Measurements from ENCODE around the gene ACTN4. TPM values are rescaled to one million over a fixed set of nuclear protein-coding genes. Genes with fewer than 3 reads are reported as not detected.

The ACTN4 gene
- total RNA-seq, 5 donors from 2014 or later (not counting 1 experiment from before 2014, with no cell fraction given): 100.0 to 201 (median 175) TPM

DNA sequence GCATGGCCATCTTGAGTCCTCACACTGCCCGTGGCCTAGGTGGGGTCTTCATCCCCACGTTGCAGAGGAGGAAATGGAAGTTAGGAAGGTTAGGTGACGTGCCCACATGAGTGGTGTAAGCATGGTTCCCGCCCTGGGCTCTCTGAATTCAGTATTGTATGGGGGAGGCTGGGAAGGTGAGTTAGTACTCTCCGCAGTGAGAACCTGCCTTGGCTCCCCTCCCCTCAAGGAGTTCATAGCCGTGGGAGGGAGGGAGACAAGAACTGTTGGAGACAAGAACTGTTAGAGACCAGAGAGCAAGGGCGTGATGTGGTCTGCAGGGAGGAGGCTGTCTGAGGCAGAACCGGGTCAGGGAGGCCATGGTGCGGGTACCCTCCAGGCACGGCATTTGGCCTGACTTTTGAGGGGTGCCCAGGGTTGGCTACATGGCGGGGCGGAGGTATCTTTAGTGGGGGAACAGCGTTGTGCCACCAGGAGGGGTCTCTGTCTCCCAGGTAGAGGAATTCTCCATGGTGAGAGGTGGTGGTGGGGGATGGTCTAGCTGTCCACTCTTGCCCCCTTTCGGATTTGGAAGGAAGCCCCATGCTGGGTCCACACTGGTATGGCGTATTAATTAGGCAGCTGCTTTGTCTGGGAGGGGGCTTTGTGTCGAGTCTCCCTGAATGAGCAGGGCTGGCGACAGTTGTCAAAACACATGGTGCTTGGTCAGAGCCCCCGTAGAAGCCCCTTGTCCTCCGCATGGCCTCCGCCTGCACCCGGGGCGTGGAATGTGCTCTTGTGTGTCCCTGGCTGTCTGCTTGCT, 51.0 kb downstream of the ACTN4 start:
- H3K27me3 ChIP-seq (replicated peaks in 1 of 2; ENCODE audit: control insufficient read depth in 2 of 2, extremely low read depth in 1 of 2, insufficient read depth in 2 of 2, low read length in 1 of 2): no peaks in the 10 kb centered on the region
- no peak overlapping the region for H3K4me3 ChIP-seq (ENCODE audit: control insufficient read depth in 1 of 2, extremely low read depth in 1 of 2, low read length in 1 of 2)
- Mint-ChIP-seq H3K4me1 (peaks cover 26 to 52% (median 42%) of the 10 kb centered on the region in 3 donors), H3K9me3 (no peaks in the 10 kb centered on the region), H3K36me3 (peaks cover 8% of the 10 kb centered on the region), H3K4me3 (no peak overlapping the region), H3K27me3 (no peaks in the 10 kb centered on the region), H3K27ac (peak overlapping the region; percentile 39 to 63)
- WGBS (ENCODE audit: insufficient coverage): 93% methylated on average over 17 of the region's 22 CpGs
- POLR2A ChIA-PET: no interaction called here
- H3K4me1 ChIP-seq (ENCODE audit: control insufficient read depth in 1 of 2, extremely low read depth in 1 of 2, insufficient read depth in 2 of 2, low read length in 2 of 2): peaks cover 5 to 59% of the 10 kb centered on the region in 2 experiments
- H3K27ac ChIP-seq (ENCODE audit: low read length): no peak overlapping the region
- DNase-seq: no peak
- no peak for ATAC-seq (replicated peaks in 1 of 4)
- CTCF ChIA-PET: no interaction called here
- H3K9me3 ChIP-seq: no peaks in the 10 kb centered on the region
- peaks cover 0 to 45% of the 10 kb centered on the region in 2 donors for H3K36me3 ChIP-seq (ENCODE audit: control insufficient read depth in 2 of 2, extremely low read depth in 1 of 2, insufficient read depth in 1 of 2, low read length in 1 of 2)

DNA sequence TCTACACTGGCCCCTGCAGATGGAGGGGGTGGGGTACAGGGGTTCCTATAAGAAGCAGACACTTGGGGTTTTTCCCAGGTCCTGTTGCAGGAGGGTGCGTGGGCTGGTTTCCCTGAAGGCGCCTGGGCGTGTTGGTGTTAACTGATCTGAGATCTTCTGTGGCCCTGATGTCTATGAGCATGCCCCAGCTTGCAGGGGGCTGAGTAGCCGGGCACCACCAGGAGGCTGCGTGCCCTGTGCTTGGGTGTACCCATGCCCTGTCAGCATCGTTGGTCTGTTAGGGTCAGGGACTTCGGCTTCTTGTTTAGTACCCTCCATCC, 51.5 kb downstream of the ACTN4 start:
- Histone ChIP-seq H3K27ac (ENCODE audit: low read length) (no peak overlapping the region), H3K4me3 (ENCODE audit: control insufficient read depth in 1 of 2, extremely low read depth in 1 of 2, low read length in 1 of 2) (no peak overlapping the region), H3K9me3 (no peaks in the 10 kb centered on the region), H3K4me1 (ENCODE audit: control insufficient read depth in 1 of 2, extremely low read depth in 1 of 2, insufficient read depth in 2 of 2, low read length in 2 of 2) (peaks cover 0 to 54% of the 10 kb centered on the region in 2 experiments), H3K27me3 (replicated peaks in 1 of 2; ENCODE audit: control insufficient read depth in 2 of 2, extremely low read depth in 1 of 2, insufficient read depth in 2 of 2, low read length in 1 of 2) (no peaks in the 10 kb centered on the region), H3K36me3 (ENCODE audit: control insufficient read depth in 2 of 2, extremely low read depth in 1 of 2, insufficient read depth in 1 of 2, low read length in 1 of 2) (peaks cover 0 to 48% of the 10 kb centered on the region in 2 donors)
- Mint-ChIP-seq H3K27ac (no peak overlapping the region), H3K4me3 (no peak overlapping the region), H3K4me1 (peaks cover 20 to 46% (median 36%) of the 10 kb centered on the region in 3 donors), H3K9me3 (no peaks in the 10 kb centered on the region), H3K27me3 (no peaks in the 10 kb centered on the region), H3K36me3 (peaks cover 12% of the 10 kb centered on the region)
- DNase-seq (peak in 1 of 35 experiments; percentile 22), ATAC-seq (replicated peaks in 1 of 4) (no peak)
- 57% methylated on average over 3 of the region's 7 CpGs for WGBS (ENCODE audit: insufficient coverage)
- POLR2A ChIA-PET: no interaction called here
- CTCF ChIA-PET: no interaction called here

DNA sequence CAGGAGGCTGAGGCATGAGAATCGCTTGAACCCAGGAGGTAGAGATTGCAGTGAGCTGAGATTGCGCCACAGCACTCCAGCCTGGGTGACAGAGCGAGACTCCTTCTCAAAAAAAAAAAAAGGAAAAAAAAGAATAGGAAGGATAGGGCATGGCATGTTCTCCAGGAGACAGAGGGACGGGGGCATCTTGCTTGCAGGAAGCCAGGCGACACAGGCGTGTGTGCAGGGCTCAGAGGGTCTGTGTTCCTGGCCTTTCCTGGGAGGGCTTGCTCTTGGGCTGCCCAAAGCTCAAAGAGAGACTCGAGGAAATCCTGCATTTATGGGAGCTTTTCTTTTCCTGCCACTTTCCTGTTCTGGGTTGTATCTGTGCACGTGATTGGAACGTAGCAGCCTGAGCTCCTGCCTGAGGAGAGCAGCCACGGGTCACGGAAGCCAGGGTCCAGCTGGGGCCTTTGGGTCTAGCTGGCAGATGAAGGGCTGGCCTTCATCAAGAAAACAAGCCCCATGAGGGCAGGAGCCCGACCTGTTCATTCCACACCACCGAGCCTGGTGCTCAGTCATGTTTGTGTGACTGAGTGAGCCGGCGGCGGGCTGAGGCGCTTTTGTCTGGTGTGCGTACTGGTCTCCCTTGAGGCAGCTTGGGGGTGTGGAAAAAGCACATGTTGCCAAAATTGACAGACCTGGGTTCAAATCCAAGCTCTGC, 52.3 kb downstream of the ACTN4 start:
- Mint-ChIP-seq H3K4me1 (peaks cover 15 to 39% (median 29%) of the 10 kb centered on the region in 3 donors), H3K36me3 (peaks cover 16% of the 10 kb centered on the region), H3K9me3 (no peaks in the 10 kb centered on the region), H3K27ac (no peak overlapping the region), H3K4me3 (no peak overlapping the region), H3K27me3 (no peaks in the 10 kb centered on the region)
- H3K36me3 ChIP-seq (ENCODE audit: control insufficient read depth in 2 of 2, extremely low read depth in 1 of 2, insufficient read depth in 1 of 2, low read length in 1 of 2): peaks cover 0 to 55% of the 10 kb centered on the region in 2 donors
- no peak overlapping the region for H3K4me3 ChIP-seq (ENCODE audit: control insufficient read depth in 1 of 2, extremely low read depth in 1 of 2, low read length in 1 of 2)
- WGBS (ENCODE audit: insufficient coverage): 96% methylated on average over 15 of the region's 18 CpGs
- ChIA-PET CTCF (no interaction called here), POLR2A (no interaction called here)
- ATAC-seq (replicated peaks in 1 of 4): no peak
- H3K27me3 ChIP-seq (replicated peaks in 1 of 2; ENCODE audit: control insufficient read depth in 2 of 2, extremely low read depth in 1 of 2, insufficient read depth in 2 of 2, low read length in 1 of 2): no peaks in the 10 kb centered on the region
- H3K4me1 ChIP-seq (ENCODE audit: control insufficient read depth in 1 of 2, extremely low read depth in 1 of 2, insufficient read depth in 2 of 2, low read length in 2 of 2): peaks cover 0 to 45% of the 10 kb centered on the region in 2 experiments
- H3K9me3 ChIP-seq: no peaks in the 10 kb centered on the region
- H3K27ac ChIP-seq (ENCODE audit: low read length): no peak overlapping the region
- DNase-seq: no peak

DNA sequence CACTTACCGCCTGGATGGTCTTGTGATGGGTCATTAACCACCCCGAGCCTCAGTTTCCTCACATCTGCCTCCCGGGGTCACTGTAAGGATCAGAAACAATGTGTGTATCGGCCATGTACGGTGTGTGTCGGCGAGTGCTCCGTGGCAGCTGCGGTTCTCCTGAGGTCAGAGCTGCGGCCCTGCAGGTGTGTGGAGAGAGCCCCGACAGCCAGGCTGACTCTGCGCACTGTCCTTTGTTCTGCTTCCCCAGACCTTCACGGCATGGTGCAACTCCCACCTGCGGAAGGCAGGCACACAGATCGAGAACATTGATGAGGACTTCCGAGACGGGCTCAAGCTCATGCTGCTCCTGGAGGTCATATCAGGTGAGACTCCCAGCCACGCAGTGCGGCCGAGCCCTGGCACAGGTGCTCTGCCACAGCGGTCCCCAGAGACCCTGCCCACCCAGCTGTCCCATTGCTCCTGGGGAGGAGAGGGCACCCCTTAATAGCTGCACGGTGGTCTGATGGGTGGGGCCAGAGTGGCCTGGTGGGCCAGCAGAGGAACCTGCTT, 53.0 kb downstream of the ACTN4 start:
- Histone ChIP-seq H3K4me1 (ENCODE audit: control insufficient read depth in 1 of 2, extremely low read depth in 1 of 2, insufficient read depth in 2 of 2, low read length in 2 of 2) (peaks cover 0 to 39% of the 10 kb centered on the region in 2 experiments), H3K36me3 (ENCODE audit: control insufficient read depth in 2 of 2, extremely low read depth in 1 of 2, insufficient read depth in 1 of 2, low read length in 1 of 2) (peaks cover 0 to 61% of the 10 kb centered on the region in 2 donors), H3K27ac (ENCODE audit: low read length) (no peak overlapping the region), H3K27me3 (replicated peaks in 1 of 2; ENCODE audit: control insufficient read depth in 2 of 2, extremely low read depth in 1 of 2, insufficient read depth in 2 of 2, low read length in 1 of 2) (no peaks in the 10 kb centered on the region), H3K9me3 (no peaks in the 10 kb centered on the region), H3K4me3 (ENCODE audit: control insufficient read depth in 1 of 2, extremely low read depth in 1 of 2, low read length in 1 of 2) (no peak overlapping the region)
- peaks cover 9 to 32% (median 23%) of the 10 kb centered on the region in 3 donors for H3K4me1 Mint-ChIP-seq
- no peak for DNase-seq
- ChIA-PET CTCF (no interaction called here), POLR2A (no interaction called here)
- ATAC-seq (replicated peaks in 1 of 4): no peak
- no peak overlapping the region for H3K27ac Mint-ChIP-seq
- no peaks in the 10 kb centered on the region for H3K27me3 Mint-ChIP-seq
- no peaks in the 10 kb centered on the region for H3K9me3 Mint-ChIP-seq
- H3K36me3 Mint-ChIP-seq: peaks cover 16% of the 10 kb centered on the region
- H3K4me3 Mint-ChIP-seq: no peak overlapping the region
- WGBS (ENCODE audit: insufficient coverage): 97% methylated on average over 18 of the region's 22 CpGs

DNA sequence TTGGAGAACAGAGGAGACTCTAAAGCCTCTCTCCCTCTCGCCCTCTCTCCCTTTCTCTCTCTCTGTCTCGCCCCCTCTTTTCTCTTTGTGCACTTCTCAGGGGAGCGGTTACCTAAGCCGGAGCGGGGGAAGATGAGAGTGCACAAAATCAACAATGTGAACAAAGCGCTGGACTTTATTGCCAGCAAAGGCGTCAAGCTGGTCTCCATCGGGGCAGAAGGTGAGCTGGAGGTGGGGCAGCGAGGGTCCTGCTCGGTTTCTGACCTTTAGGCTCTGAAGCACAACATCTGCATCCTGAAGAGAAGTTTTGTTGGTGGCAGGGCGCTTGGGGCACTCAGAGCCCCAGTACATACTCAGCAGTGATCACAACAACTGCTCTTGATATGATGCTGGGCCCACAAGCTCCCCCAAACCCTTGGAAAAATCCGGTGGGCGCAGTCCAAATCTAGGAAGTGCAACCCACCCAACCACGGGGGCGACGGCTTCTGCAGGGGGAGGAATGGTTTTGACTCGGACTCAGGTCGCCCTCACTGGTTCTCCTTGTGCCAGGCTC, 53.5 kb downstream of the ACTN4 start:
- Mint-ChIP-seq H3K4me3 (no peak overlapping the region), H3K4me1 (peaks cover 6 to 27% (median 18%) of the 10 kb centered on the region in 3 donors), H3K27ac (no peak overlapping the region), H3K36me3 (peaks cover 16% of the 10 kb centered on the region), H3K27me3 (no peaks in the 10 kb centered on the region), H3K9me3 (no peaks in the 10 kb centered on the region)
- no peak for DNase-seq
- 97% methylated on average over 11 of the region's 18 CpGs for WGBS (ENCODE audit: insufficient coverage)
- H3K9me3 ChIP-seq: no peaks in the 10 kb centered on the region
- H3K4me3 ChIP-seq (ENCODE audit: control insufficient read depth in 1 of 2, extremely low read depth in 1 of 2, low read length in 1 of 2): no peak overlapping the region
- peaks cover 0 to 67% of the 10 kb centered on the region in 2 donors for H3K36me3 ChIP-seq (ENCODE audit: control insufficient read depth in 2 of 2, extremely low read depth in 1 of 2, insufficient read depth in 1 of 2, low read length in 1 of 2)
- POLR2A ChIA-PET: no interaction called here
- no peaks in the 10 kb centered on the region for H3K27me3 ChIP-seq (replicated peaks in 1 of 2; ENCODE audit: control insufficient read depth in 2 of 2, extremely low read depth in 1 of 2, insufficient read depth in 2 of 2, low read length in 1 of 2)
- no peak for ATAC-seq (replicated peaks in 1 of 4)
- H3K4me1 ChIP-seq (ENCODE audit: control insufficient read depth in 1 of 2, extremely low read depth in 1 of 2, insufficient read depth in 2 of 2, low read length in 2 of 2): peaks cover 0 to 34% of the 10 kb centered on the region in 2 experiments
- CTCF ChIA-PET: no interaction called here
- H3K27ac ChIP-seq (ENCODE audit: low read length): no peak overlapping the region

DNA sequence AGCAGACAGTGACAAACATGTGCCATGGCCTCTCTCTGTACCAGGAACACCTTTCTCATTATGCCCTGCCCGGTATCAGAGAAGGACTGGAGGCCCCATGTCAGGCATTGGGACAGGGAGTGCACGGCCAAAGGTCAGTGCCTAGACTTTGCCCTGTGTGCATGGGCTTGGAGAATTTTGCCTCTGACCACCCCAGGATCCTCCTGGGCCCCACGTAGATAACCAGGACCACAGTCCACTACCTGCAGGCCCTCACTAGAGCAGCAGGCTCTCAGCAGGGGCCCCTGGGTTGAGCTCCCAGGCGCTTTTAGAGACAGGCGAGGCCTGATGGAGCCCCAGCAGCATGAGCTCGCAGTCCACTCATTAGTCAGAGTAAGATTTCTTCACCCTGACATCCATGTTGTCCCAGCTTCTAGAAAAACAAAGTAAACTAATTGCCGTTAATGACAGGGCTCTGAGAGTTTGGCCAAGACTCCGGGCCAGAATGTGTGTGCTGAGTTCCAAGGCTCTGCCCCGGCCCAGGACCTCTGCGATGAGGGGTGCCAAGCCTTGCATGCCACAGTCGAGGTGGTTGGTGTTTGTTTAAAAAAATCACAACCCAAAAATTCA, 54.1 kb downstream of the ACTN4 start:
- Mint-ChIP-seq H3K4me3 (no peak overlapping the region), H3K27ac (no peak overlapping the region), H3K36me3 (peaks cover 16% of the 10 kb centered on the region), H3K27me3 (no peaks in the 10 kb centered on the region), H3K9me3 (no peaks in the 10 kb centered on the region), H3K4me1 (peaks cover 6 to 21% (median 16%) of the 10 kb centered on the region in 3 donors)
- DNase-seq: no peak
- no peaks in the 10 kb centered on the region for H3K9me3 ChIP-seq
- ChIA-PET POLR2A (interaction anchor here in 1 of 2 donors (0.6 kb wide), 1 partner anchor 264 kb away, joined by 3 read pairs; no protein-coding TSS in a partner anchor), CTCF (no interaction called here)
- no peak overlapping the region for H3K27ac ChIP-seq (ENCODE audit: low read length)
- no peak overlapping the region for H3K4me3 ChIP-seq (ENCODE audit: control insufficient read depth in 1 of 2, extremely low read depth in 1 of 2, low read length in 1 of 2)
- peaks cover 0 to 28% of the 10 kb centered on the region in 2 experiments for H3K4me1 ChIP-seq (ENCODE audit: control insufficient read depth in 1 of 2, extremely low read depth in 1 of 2, insufficient read depth in 2 of 2, low read length in 2 of 2)
- 100% methylated on average over 4 of the region's 11 CpGs for WGBS (ENCODE audit: insufficient coverage)
- no peak for ATAC-seq (replicated peaks in 1 of 4)
- H3K27me3 ChIP-seq (replicated peaks in 1 of 2; ENCODE audit: control insufficient read depth in 2 of 2, extremely low read depth in 1 of 2, insufficient read depth in 2 of 2, low read length in 1 of 2): no peaks in the 10 kb centered on the region
- H3K36me3 ChIP-seq (ENCODE audit: control insufficient read depth in 2 of 2, extremely low read depth in 1 of 2, insufficient read depth in 1 of 2, low read length in 1 of 2): peaks cover 0 to 70% of the 10 kb centered on the region in 2 donors

Data from T-cell (primary cell).